Memory B cell (primary cell): Measurements from ENCODE around the gene SCFD2.
"Not testable (repeated sequence)": the region's sequence is repeated elsewhere in the genome, so short reads cannot be mapped to it uniquely, and the experiment has no call there.

Source experiments
- ATAC-seq: fragments of 150-1000 bp; cut with Tn5 transposase; 2 replicates; pipeline ENCODE4 v1.10.0; 2021; ENCODE audit warnings: low read depth, mild to moderate bottlenecking, moderate library complexity
- DNase-seq, 2 donors: peaks; one replicate each; pipeline ENCODE4 v3.0.0; 2022; ENCODE audit warnings: low spot score in 2 of 2
- H3K27ac Mint-ChIP-seq: one replicate; pipeline ENCODE4 v1.8.0; 2022; ENCODE audit warnings: mild to moderate bottlenecking, moderate library complexity, mixed read lengths
- H3K27me3 Mint-ChIP-seq: one replicate; pipeline ENCODE4 v1.8.0; 2022; ENCODE audit warnings: mixed read lengths
- H3K36me3 Mint-ChIP-seq: one replicate; pipeline ENCODE4 v1.8.0; 2022; ENCODE audit warnings: mild to moderate bottlenecking, mixed read lengths
- H3K4me1 Mint-ChIP-seq: one replicate; pipeline ENCODE4 v1.8.0; 2022; ENCODE audit warnings: mixed read lengths
- H3K4me3 Mint-ChIP-seq: one replicate; pipeline ENCODE4 v1.8.0; 2022; ENCODE audit warnings: mild to moderate bottlenecking, moderate library complexity, mixed read lengths
- H3K9me3 Mint-ChIP-seq: one replicate; pipeline ENCODE4 v1.8.0; 2022; ENCODE audit warnings: mixed read lengths

Gene SCFD2

GRCh38 chr4:53057108-53057507, 308.8 kb downstream of the SCFD2 start:
- H3K4me1 Mint-ChIP-seq, DNase-seq, ATAC-seq, H3K27me3 Mint-ChIP-seq, H3K4me3 Mint-ChIP-seq, H3K9me3 Mint-ChIP-seq, H3K27ac Mint-ChIP-seq: not testable (repeated sequence)
- H3K36me3 Mint-ChIP-seq = peaks cover 12% of the 10 kb centered on the region

- no peaks in the 10 kb centered on the region for H3K4me1 Mint-ChIP-seq
- H3K4me3 Mint-ChIP-seq = no peak overlapping the region
- H3K9me3 Mint-ChIP-seq = no peaks in the 10 kb centered on the region
- DNase-seq (no peak), ATAC-seq (no peak)
- H3K36me3 Mint-ChIP-seq = peaks cover 14% of the 10 kb centered on the region
- H3K27ac Mint-ChIP-seq = no peak overlapping the region
- H3K27me3 Mint-ChIP-seq = no peaks in the 10 kb centered on the region
Measured at GRCh38 chr4:53055716-53056403, 310.0 kb downstream of the SCFD2 start.

- Mint-ChIP-seq H3K36me3 (peaks cover 19% of the 10 kb centered on the region), H3K9me3 (no peaks in the 10 kb centered on the region), H3K4me1 (no peaks in the 10 kb centered on the region), H3K27ac (no peak overlapping the region), H3K4me3 (no peak overlapping the region), H3K27me3 (no peaks in the 10 kb centered on the region)
- DNase-seq (no peak), ATAC-seq (no peak)
Measured at GRCh38 chr4:53055274-53055673, 310.6 kb downstream of the SCFD2 start.

GRCh38 chr4:53050361-53050774, 315.5 kb downstream of the SCFD2 start:
- DNase-seq (no peak), ATAC-seq (no peak)
- no peak overlapping the region for H3K27ac Mint-ChIP-seq
- no peaks in the 10 kb centered on the region for H3K9me3 Mint-ChIP-seq
- H3K4me3 Mint-ChIP-seq = no peak overlapping the region
- peaks cover 17% of the 10 kb centered on the region for H3K36me3 Mint-ChIP-seq
- no peaks in the 10 kb centered on the region for H3K4me1 Mint-ChIP-seq
- no peaks in the 10 kb centered on the region for H3K27me3 Mint-ChIP-seq

- no peak overlapping the region for H3K27ac Mint-ChIP-seq
- DNase-seq (no peak), ATAC-seq (no peak)
- H3K4me3 Mint-ChIP-seq = no peak overlapping the region
- H3K4me1 Mint-ChIP-seq = no peaks in the 10 kb centered on the region
- no peaks in the 10 kb centered on the region for H3K27me3 Mint-ChIP-seq
- H3K36me3 Mint-ChIP-seq = peaks cover 17% of the 10 kb centered on the region
- H3K9me3 Mint-ChIP-seq = no peaks in the 10 kb centered on the region
Measured at GRCh38 chr4:53049528-53049927, 316.3 kb downstream of the SCFD2 start.

- H3K27ac Mint-ChIP-seq = no peak overlapping the region
- H3K4me1 Mint-ChIP-seq = no peaks in the 10 kb centered on the region
Measured at GRCh38 chr4:53044651-53044960, 321.3 kb downstream of the SCFD2 start.

GRCh38 chr4:53043891-53044650, 321.8 kb downstream of the SCFD2 start:
- ATAC-seq = no peak
- H3K9me3 Mint-ChIP-seq = no peaks in the 10 kb centered on the region
- no peak for DNase-seq
- H3K4me3 Mint-ChIP-seq = no peak overlapping the region
- no peaks in the 10 kb centered on the region for H3K27me3 Mint-ChIP-seq
- peaks cover 5% of the 10 kb centered on the region for H3K36me3 Mint-ChIP-seq
- H3K4me1 Mint-ChIP-seq = no peaks in the 10 kb centered on the region
- no peak overlapping the region for H3K27ac Mint-ChIP-seq

More at GRCh38 chr4:53044651-53044960, 321.3 kb downstream of the SCFD2 start:
- Mint-ChIP-seq H3K27me3 (no peaks in the 10 kb centered on the region), H3K9me3 (no peaks in the 10 kb centered on the region), H3K36me3 (peaks cover 5% of the 10 kb centered on the region), H3K4me3 (no peak overlapping the region)
- ATAC-seq (no peak), DNase-seq (no peak)

GRCh38 chr4:53043055-53043454, 322.8 kb downstream of the SCFD2 start:
- Mint-ChIP-seq H3K4me3 (no peak overlapping the region), H3K27ac (no peak overlapping the region), H3K4me1 (no peaks in the 10 kb centered on the region), H3K36me3 (peaks cover 5% of the 10 kb centered on the region), H3K27me3 (no peaks in the 10 kb centered on the region), H3K9me3 (no peaks in the 10 kb centered on the region)
- no peak for DNase-seq
- ATAC-seq = no peak

GRCh38 chr4:53040851-53041250, 325.0 kb downstream of the SCFD2 start:
- Mint-ChIP-seq H3K4me1 (no peaks in the 10 kb centered on the region), H3K27ac (no peak overlapping the region), H3K4me3 (no peak overlapping the region), H3K36me3 (peaks cover 6% of the 10 kb centered on the region), H3K27me3 (no peaks in the 10 kb centered on the region), H3K9me3 (no peaks in the 10 kb centered on the region)
- ATAC-seq (no peak), DNase-seq (no peak)

- H3K27me3 Mint-ChIP-seq = no peaks in the 10 kb centered on the region
- H3K27ac Mint-ChIP-seq = no peak overlapping the region
- H3K9me3 Mint-ChIP-seq = peaks cover 2% of the 10 kb centered on the region
- no peak overlapping the region for H3K4me3 Mint-ChIP-seq
- DNase-seq (no peak), ATAC-seq (no peak)
- no peaks in the 10 kb centered on the region for H3K4me1 Mint-ChIP-seq
- H3K36me3 Mint-ChIP-seq = peaks cover 9% of the 10 kb centered on the region
Measured at GRCh38 chr4:53040459-53040815, 325.4 kb downstream of the SCFD2 start.

- no peak overlapping the region for H3K27ac Mint-ChIP-seq
- ATAC-seq (no peak), DNase-seq (no peak)
- H3K4me3 Mint-ChIP-seq = no peak overlapping the region
- H3K4me1 Mint-ChIP-seq = peaks cover 1% of the 10 kb centered on the region
- H3K27me3 Mint-ChIP-seq = no peaks in the 10 kb centered on the region
- peaks cover 13% of the 10 kb centered on the region for H3K36me3 Mint-ChIP-seq
- H3K9me3 Mint-ChIP-seq = peaks cover 3% of the 10 kb centered on the region
Measured at GRCh38 chr4:53039741-53040458, 326.0 kb downstream of the SCFD2 start.

GRCh38 chr4:53037892-53038291, 328.0 kb downstream of the SCFD2 start:
- Mint-ChIP-seq H3K27me3 (no peaks in the 10 kb centered on the region), H3K4me1 (peaks cover 13% of the 10 kb centered on the region), H3K36me3 (peaks cover 23% of the 10 kb centered on the region), H3K9me3 (peaks cover 9% of the 10 kb centered on the region), H3K4me3 (no peak overlapping the region), H3K27ac (no peak overlapping the region)
- no peak for DNase-seq
- ATAC-seq = no peak

GRCh38 chr4:53032908-53033307, 333.0 kb downstream of the SCFD2 start:
- H3K27ac Mint-ChIP-seq, ATAC-seq, H3K27me3 Mint-ChIP-seq, DNase-seq: not testable (repeated sequence)
- H3K4me3 Mint-ChIP-seq = peak overlapping the region; percentile 33
- peaks cover 11% of the 10 kb centered on the region for H3K9me3 Mint-ChIP-seq
- peaks cover 20% of the 10 kb centered on the region for H3K4me1 Mint-ChIP-seq
- H3K36me3 Mint-ChIP-seq = peaks cover 35% of the 10 kb centered on the region

GRCh38 chr4:53026233-53026632, 339.6 kb downstream of the SCFD2 start:
- Mint-ChIP-seq H3K36me3 (peaks cover 10% of the 10 kb centered on the region), H3K9me3 (no peaks in the 10 kb centered on the region), H3K4me1 (peaks cover 5% of the 10 kb centered on the region), H3K4me3 (no peak overlapping the region), H3K27me3 (no peaks in the 10 kb centered on the region), H3K27ac (no peak overlapping the region)
- ATAC-seq (no peak), DNase-seq (no peak)
